ENCODE data around the gene ARHGAP6. TPM values are rescaled to one million over a fixed set of nuclear protein-coding genes. Genes with fewer than 3 reads are reported as not detected.
A peak's percentile ranks its signal among the peaks of the same experiment; 100 is the strongest.
"Not testable (repeated sequence)": the region's sequence is repeated elsewhere in the genome, so short reads cannot be mapped to it uniquely, and the experiment has no call there.

Gene ARHGAP6
- total RNA-seq, 1 experiment from 2014 or later = 0.44 TPM

- peak; percentile 4 for DNase-seq (ENCODE audit: low read depth)
Observed at GRCh38 chrX:11648705-11649519, 16.8 kb downstream of the ARHGAP6 start.

- peak; percentile 5 for DNase-seq (ENCODE audit: low read depth)
Observed at GRCh38 chrX:11647138-11647537, 18.6 kb downstream of the ARHGAP6 start.

GRCh38 chrX:11641349-11642065 lies 24.2 kb downstream of the ARHGAP6 start:
- DNase-seq (ENCODE audit: low read depth) = no peak

- no peak for DNase-seq (ENCODE audit: low read depth)
Observed at GRCh38 chrX:11640089-11640488, 25.6 kb downstream of the ARHGAP6 start.

DNA sequence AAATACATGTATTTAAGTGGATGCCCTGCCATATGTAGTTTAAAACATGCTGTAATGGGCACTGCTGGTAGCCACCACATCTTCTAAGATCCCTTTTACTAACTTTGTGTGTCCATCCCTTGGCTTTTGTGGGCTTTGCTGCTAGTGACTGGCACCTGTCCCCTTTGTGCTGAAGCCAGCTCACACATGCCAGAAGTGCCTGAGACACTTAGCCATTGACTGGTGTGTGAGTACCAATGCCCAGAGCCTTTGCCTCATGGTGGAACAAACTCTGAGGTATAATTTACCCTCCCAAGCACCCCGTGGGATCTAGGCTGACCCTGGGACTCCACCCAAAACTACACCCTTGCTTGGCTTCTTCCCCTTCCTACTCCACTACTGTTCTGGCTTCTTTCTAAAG lies 33.0 kb downstream of the ARHGAP6 start:
- no peak for DNase-seq (ENCODE audit: low read depth)

- peak; percentile 62 for DNase-seq (ENCODE audit: low read depth)
Observed at GRCh38 chrX:11629593-11630211, 36.0 kb downstream of the ARHGAP6 start.

DNA sequence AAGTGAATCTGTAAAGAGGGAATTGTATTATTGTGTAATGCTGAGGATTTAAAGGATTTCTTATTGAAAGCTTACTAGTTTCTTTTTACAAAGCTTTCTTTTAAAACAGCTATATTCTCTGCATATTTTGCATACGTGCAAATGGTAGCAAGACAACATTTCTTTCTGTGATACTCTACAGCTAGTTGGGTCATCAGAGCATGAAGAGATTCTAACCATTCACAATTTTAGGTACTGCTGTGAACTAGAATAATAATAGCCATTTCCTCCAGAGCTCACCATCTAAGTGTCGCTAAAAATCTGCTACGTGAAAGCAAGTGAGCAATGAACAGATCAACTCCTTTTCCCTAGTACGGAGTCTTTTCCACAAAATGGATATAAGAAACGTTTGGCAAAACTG lies 37.3 kb downstream of the ARHGAP6 start:
- DNase-seq (ENCODE audit: low read depth) = no peak

- DNase-seq (ENCODE audit: low read depth) = no peak
Observed at GRCh38 chrX:11626351-11626750, 39.4 kb downstream of the ARHGAP6 start.

DNA sequence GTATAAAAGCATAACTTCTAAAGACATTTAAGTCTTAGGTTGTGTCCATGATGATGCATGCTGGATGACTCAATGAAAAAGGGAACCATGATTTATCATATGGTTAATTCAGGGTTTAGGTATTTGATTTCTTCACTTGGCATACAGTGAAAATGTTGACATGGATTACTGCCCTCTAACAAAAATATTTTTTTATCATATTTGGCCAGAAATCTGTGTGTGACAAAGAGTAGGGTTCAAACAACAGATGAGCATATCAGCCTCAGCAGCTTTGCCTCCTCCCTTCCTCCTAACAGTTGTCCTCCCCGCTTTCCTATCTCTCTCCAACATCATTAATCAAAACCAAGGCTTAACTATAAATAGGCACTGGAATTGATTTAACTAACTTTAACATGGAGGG lies 46.3 kb downstream of the ARHGAP6 start:
- DNase-seq (ENCODE audit: low read depth) = no peak

DNA sequence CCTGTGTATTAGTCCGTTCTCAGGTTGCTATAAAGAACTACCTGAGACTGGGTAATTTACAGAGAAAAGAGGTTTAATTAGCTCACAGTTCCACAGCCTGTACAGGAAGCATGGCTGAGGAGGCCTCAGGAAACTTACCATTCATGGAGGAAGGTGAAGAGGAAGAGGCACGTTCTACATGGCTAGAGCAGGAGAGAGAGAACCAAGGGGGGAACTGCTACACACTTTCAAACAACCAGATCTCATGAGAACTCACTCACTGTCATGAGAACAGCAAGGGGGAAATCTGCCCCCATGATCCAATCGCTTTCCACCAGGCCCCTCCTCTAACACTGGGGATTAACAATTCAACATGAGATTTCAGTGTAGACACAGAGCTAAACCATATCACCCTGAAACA lies 51.5 kb downstream of the ARHGAP6 start:
- DNase-seq (ENCODE audit: low read depth) = not testable (repeated sequence)

GRCh38 chrX:11611965-11612364 lies 53.8 kb downstream of the ARHGAP6 start:
- DNase-seq (ENCODE audit: low read depth) = no peak

- no peak for DNase-seq (ENCODE audit: low read depth)
Observed at GRCh38 chrX:11611161-11611560, 54.6 kb downstream of the ARHGAP6 start.

- DNase-seq (ENCODE audit: low read depth) = no peak
Observed at GRCh38 chrX:11609109-11609508, 56.6 kb downstream of the ARHGAP6 start.

DNA sequence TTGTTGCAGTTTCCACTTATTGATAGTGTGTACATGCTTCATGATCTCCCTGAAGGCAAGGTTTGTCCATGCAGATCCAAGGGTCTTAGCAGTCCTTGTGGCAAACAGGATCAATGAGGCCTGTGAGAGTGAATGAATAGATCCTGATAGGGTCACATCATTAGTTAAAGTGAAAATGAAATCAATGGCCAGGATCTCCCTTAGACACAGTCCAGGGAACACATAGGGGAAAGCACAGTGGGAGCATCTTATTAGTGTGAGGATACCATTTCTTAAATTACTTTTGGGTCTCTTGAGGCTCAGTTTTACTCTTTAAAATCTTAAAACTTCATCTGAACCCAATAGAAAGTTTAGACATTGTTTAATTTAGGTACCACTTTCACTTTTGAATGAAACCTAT lies 59.3 kb downstream of the ARHGAP6 start:
- DNase-seq (ENCODE audit: low read depth) = no peak

- DNase-seq (ENCODE audit: low read depth) = no peak
Observed at GRCh38 chrX:11600578-11600977, 65.1 kb downstream of the ARHGAP6 start.

GRCh38 chrX:11597479-11597878 lies 68.2 kb downstream of the ARHGAP6 start:
- DNase-seq (ENCODE audit: low read depth) = no peak

DNA sequence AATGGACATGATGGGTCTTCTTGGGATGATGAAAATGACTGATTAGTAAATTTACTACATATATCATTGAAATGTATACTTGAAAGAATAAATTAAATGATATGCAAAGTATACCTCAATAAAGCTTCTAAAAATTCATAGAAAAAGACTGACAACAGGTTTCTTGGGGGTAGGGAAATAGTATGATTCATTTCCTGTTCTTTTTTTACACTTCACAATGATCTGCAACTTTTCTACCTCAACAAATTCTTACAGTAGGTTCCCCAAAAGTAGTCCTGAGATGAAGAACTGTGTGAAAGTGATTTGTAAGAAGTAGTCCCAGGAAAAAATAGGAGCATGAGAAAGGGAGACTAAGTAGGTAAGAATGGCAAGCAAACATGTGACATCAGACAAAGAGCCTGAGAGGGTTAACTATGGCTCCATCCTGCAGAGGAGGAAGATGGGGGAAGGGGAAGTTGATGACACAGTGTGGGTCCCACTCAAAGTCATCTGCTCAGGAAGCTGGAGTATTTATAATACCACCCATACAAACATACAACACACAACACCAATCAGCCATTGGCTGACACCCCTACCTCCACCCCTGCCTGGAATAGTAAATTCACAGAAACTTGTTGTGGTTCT lies 73.9 kb downstream of the ARHGAP6 start:
- DNase-seq (ENCODE audit: low read depth) = peak; percentile 8

DNA sequence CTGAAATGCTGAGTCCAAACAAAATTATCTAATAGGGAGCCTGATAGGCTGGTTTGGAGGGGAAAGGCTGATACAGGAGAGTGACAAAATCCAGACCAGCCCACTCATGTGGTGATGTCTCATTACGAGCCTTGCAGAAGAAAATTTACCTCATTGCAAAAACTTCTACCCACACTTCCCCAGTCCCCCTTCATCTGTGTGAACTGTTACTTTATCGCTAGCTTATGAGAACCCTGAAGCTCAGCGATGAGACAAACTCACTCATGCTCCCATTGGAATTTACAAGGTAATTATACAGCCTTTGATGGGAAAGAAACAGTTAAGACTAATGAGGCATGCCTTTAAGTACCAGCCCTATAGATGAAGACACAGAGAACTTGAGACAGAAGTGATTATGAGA lies 76.1 kb downstream of the ARHGAP6 start:
- DNase-seq (ENCODE audit: low read depth) = no peak

DNA sequence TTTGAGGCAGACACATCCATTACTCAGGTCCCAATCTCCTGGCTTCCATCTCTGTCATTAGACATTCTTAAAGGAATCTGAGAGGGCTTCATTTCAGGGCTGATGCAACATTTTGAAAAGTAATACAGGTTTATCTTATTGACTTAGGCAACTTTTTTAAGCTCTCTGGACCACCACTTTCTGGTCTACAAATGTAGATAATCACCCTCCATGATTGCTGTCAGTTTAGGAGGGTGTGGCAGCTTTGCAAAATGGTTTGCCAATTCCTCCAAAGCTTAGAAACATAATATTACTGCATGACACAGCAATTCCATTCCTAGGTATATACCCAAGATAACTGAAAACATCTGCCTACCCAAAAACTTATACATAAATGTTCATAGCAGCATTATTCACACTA lies 77.6 kb downstream of the ARHGAP6 start:
- no peak for DNase-seq (ENCODE audit: low read depth)

DNA sequence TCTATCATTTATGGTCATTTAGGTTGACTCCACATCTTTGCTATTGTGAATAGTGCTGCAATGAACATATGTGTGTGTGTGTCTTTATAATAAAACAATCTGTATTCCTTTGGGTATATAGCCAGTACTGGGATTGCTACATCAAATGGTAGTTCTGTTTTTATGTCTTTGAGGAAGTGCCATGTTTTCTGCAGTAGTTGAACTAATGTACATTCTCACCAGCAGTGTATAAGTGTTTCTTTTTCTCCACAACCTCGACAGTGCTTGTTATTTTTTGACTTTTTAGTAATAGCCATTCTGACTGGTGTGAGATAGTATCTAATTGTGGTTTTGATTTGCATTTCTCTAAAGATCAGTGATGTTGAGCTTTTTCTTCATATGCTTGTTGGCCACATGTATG lies 80.5 kb downstream of the ARHGAP6 start:
- no peak for DNase-seq (ENCODE audit: low read depth)

GRCh38 chrX:11580789-11581188 lies 84.9 kb downstream of the ARHGAP6 start:
- no peak for DNase-seq (ENCODE audit: low read depth)

Measured in M059J (cell line).